GM21576 (cell line): ENCODE measurements around the gene SMARCAL1.

ENCODE experiments used
- ATAC-seq: cut with Tn5 transposase; IDR thresholded peaks from one replicate; pipeline ENCODE4 v1.9.1; 2021; ENCODE audit warnings: mild to moderate bottlenecking, moderate library complexity; ENCODE audit not compliant: unreplicated experiment

Gene SMARCAL1

DNA sequence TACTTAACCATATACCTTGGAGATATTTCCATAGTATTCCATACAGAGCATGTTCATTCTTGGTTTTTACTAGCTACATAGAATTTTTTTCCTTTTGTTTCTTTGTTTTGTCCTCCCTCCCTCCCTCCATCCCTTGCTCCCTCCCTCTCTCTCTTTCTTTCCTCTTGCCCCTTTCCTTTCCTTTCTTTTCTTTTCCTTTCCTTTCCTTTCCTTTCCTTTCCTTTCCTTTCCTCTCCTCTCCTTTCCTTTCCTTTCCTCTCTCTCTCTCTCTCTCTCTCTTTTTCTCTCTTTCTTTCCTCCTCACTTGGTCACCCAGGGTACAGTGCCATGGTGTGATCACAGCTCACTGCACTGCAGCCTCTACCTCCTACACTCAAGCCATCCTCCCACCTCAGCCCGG is 114.7 kb downstream of the SMARCAL1 start:
- ATAC-seq: no peak

DNA sequence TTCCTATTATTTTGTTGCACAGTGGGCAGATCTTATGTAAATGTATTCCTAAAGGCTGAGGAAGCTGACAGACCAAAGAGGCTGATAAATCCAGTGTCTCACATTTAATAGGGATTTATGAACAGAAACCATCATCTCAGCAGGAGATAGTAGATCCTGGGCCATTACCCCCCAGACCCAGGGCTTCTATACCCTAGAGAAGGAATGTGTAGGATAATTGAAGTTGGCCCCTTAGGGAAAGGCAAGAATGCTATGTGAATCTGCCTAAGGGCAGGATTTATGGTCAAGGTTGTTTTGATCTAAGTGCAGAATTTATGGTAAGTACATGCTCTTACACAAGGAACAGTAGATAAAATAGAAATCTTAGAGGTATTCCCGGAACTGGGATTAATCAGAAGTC is 115.3 kb downstream of the SMARCAL1 start:
- ATAC-seq: no peak

DNA sequence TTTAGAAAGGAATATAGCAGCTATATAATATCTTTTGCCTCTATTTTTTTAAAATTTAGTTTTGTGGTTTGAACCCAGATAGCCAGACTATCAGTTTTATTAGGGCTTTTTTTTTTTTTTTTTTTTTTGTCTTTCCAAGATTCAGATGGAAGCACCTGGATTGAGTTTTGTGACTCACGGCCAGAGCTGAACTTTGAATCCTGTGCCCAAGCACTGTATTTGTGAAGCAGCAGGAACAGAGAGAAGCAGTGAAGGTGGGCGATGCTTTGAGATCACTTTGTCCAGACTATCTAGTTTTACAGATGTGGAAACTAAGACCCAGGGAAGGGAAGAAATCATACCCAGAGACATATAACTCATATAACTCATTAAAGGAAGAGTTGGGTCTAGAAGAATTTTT is 120.3 kb downstream of the SMARCAL1 start:
- no peak for ATAC-seq
